HepG2 (cell line): Measurements from ENCODE around the gene PPFIA3. TPM values are rescaled to one million over a fixed set of nuclear protein-coding genes. Genes with fewer than 3 reads are reported as not detected.
A peak's percentile ranks its signal among the peaks of the same experiment; 100 is the strongest.

Experiments
- ARNT ChIP-seq: fragments of 450-650 bp; IDR thresholded peaks from 2 replicates; pipeline ENCODE4 v1.6.1; 2017
- CCAR2 ChIP-seq: fragments of 200-400 bp; formaldehyde crosslinking; optimal IDR thresholded peaks from 2 replicates; pipeline ENCODE3; 2018; ENCODE audit warnings: low read depth, mild to moderate bottlenecking, low read length, moderate library complexity
- CREB1 ChIP-seq, 2 experiments: fragments of 450-650 bp in 1 of 2; IDR thresholded peaks; 2 replicates each; pipeline ENCODE4 v1.6.1; 2016 to 2017; ENCODE audit warnings: control low read depth in 1 of 2, mild to moderate bottlenecking in 1 of 2, missing compliant biosample characterization in 1 of 2, missing genetic modification characterization in 1 of 2
- CREBL2 ChIP-seq: sonication (generic); formaldehyde crosslinking; IDR thresholded peaks from 2 replicates; pipeline ENCODE4 v1.8.1; 2023; ENCODE audit warnings: missing genetic modification reagents, mild to moderate bottlenecking, borderline replicate concordance
- ETV5 ChIP-seq: IDR thresholded peaks from 2 replicates; pipeline ENCODE4 v1.6.1; 2018; ENCODE audit warnings: missing biosample characterization, missing genetic modification reagents, inconsistent platforms, borderline replicate concordance
- EZH2 ChIP-seq: conservative IDR thresholded peaks from 2 replicates; pipeline ENCODE4 v1.6.1; 2012; ENCODE audit warnings: mild to moderate bottlenecking, low read depth, low read length, moderate library complexity
- KLF12 ChIP-seq: sonication (generic); formaldehyde crosslinking; IDR thresholded peaks from 2 replicates; pipeline ENCODE4 v1.4.0; 2020; ENCODE audit warnings: missing genetic modification reagents, borderline replicate concordance
- MAF1 ChIP-seq: sonication (generic); formaldehyde crosslinking; IDR thresholded peaks from 2 replicates; pipeline ENCODE4 v1.5.0; 2020; ENCODE audit warnings: missing genetic modification reagents, borderline replicate concordance
- PRDM10 ChIP-seq: sonication (generic); formaldehyde crosslinking; IDR thresholded peaks from 2 replicates; pipeline ENCODE4 v1.4.0; 2020; ENCODE audit warnings: low read depth, missing genetic modification reagents
- RAD21 ChIP-seq: fragments of 450-650 bp; formaldehyde crosslinking; IDR thresholded peaks from 2 replicates; pipeline ENCODE4 v1.5.0; 2020; ENCODE audit warnings: mild to moderate bottlenecking
- RFX1 ChIP-seq: fragments of 450-650 bp; IDR thresholded peaks from 2 replicates; pipeline ENCODE4 v1.6.1; 2017
- SNRNP70 ChIP-seq: fragments of 200-400 bp; formaldehyde crosslinking; IDR thresholded peaks from 2 replicates; pipeline ENCODE4 v1.6.1; 2017; ENCODE audit warnings: mild to moderate bottlenecking, low read depth, low read length, moderate library complexity
- YEATS2 ChIP-seq: sonication (generic); formaldehyde crosslinking; IDR thresholded peaks from 2 replicates; pipeline ENCODE4 v1.4.0; 2020; ENCODE audit warnings: missing genetic modification reagents, borderline replicate concordance
- YEATS4 ChIP-seq: sonication (generic); formaldehyde crosslinking; IDR thresholded peaks from 2 replicates; pipeline ENCODE4 v1.4.0; 2020; ENCODE audit warnings: missing genetic modification reagents, borderline replicate concordance
- ZFP91 ChIP-seq: sonication (generic); formaldehyde crosslinking; IDR thresholded peaks from 2 replicates; pipeline ENCODE4 v1.9.0; 2022; ENCODE audit warnings: missing genetic modification reagents, mild to moderate bottlenecking, borderline replicate concordance
- ZIK1 ChIP-seq: sonication (generic); formaldehyde crosslinking; IDR thresholded peaks from 2 replicates; pipeline ENCODE4 v1.5.0; 2020; ENCODE audit warnings: mild to moderate bottlenecking, low read depth, missing genetic modification reagents, borderline replicate concordance
- ZNF281 ChIP-seq: sonication (generic); formaldehyde crosslinking; IDR thresholded peaks from 2 replicates; pipeline ENCODE4 v1.4.0; 2020; ENCODE audit warnings: missing genetic modification reagents, borderline replicate concordance
- ZNF3 ChIP-seq: IDR thresholded peaks from 2 replicates; pipeline ENCODE4 v1.7.0; 2017; ENCODE audit warnings: inconsistent platforms
- ZNF44 ChIP-seq: sonication (generic); formaldehyde crosslinking; IDR thresholded peaks from 2 replicates; pipeline ENCODE4 v1.5.1; 2020; ENCODE audit warnings: mild to moderate bottlenecking, missing genetic modification reagents
- ZNF776 ChIP-seq: sonication (generic); formaldehyde crosslinking; IDR thresholded peaks from 2 replicates; pipeline ENCODE4 v1.4.0; 2020; ENCODE audit warnings: mild to moderate bottlenecking, missing genetic modification reagents
- ZSCAN29 ChIP-seq: sonication (generic); formaldehyde crosslinking; conservative IDR thresholded peaks from 2 replicates; pipeline ENCODE4 v1.4.0; 2020; ENCODE audit warnings: mild to moderate bottlenecking, missing genetic modification reagents
- polyA plus RNA-seq, 8 experiments: library from polyadenylated mRNA; depleted of rRNA in 3 of 8; stranded (reverse) in 7 of 8; unstranded in 1 of 8; fragments of >200 nt; fragmentation: Illumina TruSeq in 4 of 8; extraction: Trizol in 4 of 8; gene quantifications; 2 replicates each; pipeline versions ENCODE4 v1.2.1 to v1.2.3, GENCODE V29; 2011 to 2016; ENCODE audit warnings: low read depth in 4 of 8, missing spikeins in 1 of 8, mixed read lengths in 1 of 8; ENCODE audit not compliant: insufficient read depth in 1 of 8
- total RNA-seq, 5 experiments: library from RNA; depleted of rRNA; stranded (reverse); fragments of >200 nt; fragmentation: Illumina TruSeq; extraction: Trizol; gene quantifications; 2 replicates each; pipeline ENCODE4 v1.2.3, GENCODE V29; 2016; ENCODE audit warnings: low read depth in 1 of 5

PPFIA3 gene
- total and polyA plus RNA-seq, 2 of the 13 experiments (the other 11 are each of a cell fraction or from before 2014, with no cell fraction given), result 6.7 to 8.6 TPM

GRCh38 chr19:49145573-49146407, 26.4 kb downstream of the PPFIA3 start (continued):
- TF ChIP-seq PRDM10 (CRISPR knock-in tag) (peak; percentile 98), YEATS4 (CRISPR knock-in tag) (no peak), ARNT (no peak), RAD21 (CRISPR knock-in tag) (peak; percentile 45), ZNF3 (no peak), EZH2 (no peak), ZNF44 (CRISPR knock-in tag) (0 out of 2 replicates have a peak, but pooled peaks have one; percentile 67), KLF12 (CRISPR knock-in tag) (no peak), ETV5 (CRISPR knock-in tag) (0 out of 2 replicates have a peak, but pooled peaks have one; percentile 13), ZFP91 (CRISPR knock-in tag) (peak; percentile 29; the same call in 1 of the 2 replicates), CCAR2 (no peak), ZIK1 (CRISPR knock-in tag) (no peak), RFX1 (no peak), MAF1 (CRISPR knock-in tag) (no peak), CREBL2 (CRISPR knock-in tag) (no peak), SNRNP70 (no peak), YEATS2 (CRISPR knock-in tag) (no peak), ZNF776 (CRISPR knock-in tag) (0 out of 2 replicates have a peak, but pooled peaks have one; percentile 29), ZSCAN29 (CRISPR knock-in tag) (no peak), CREB1 (IDR thresholded peaks at IDR 0.05) (peak; percentile 87), CREB1 (CRISPR knock-in tag; IDR thresholded peaks at IDR 0.05) (no peak), ZNF281 (peak; percentile 50; the same call in 1 of the 2 replicates)
